GM12875 (cell line): ENCODE measurements around the gene TSPAN4.

ENCODE experiments used
- H3K4me3 ChIP-seq: one replicate; pipeline ENCODE4 v1.5.1; 2011; ENCODE audit warnings: low read depth, low read length, control low read depth
- CTCF ChIP-seq: IDR thresholded peaks from 2 replicates; pipeline ENCODE4 v1.5.1; 2011; ENCODE audit warnings: low read depth, mild to moderate bottlenecking, control low read depth, inconsistent platforms, low read length, moderate library complexity, borderline replicate concordance; ENCODE audit not compliant: insufficient read depth

The TSPAN4 gene

GRCh38 chr11:862081-862661 is 19.5 kb downstream of the TSPAN4 start:
- TF ChIP-seq CTCF: no peak
- no peak overlapping the region for H3K4me3 ChIP-seq

- H3K4me3 ChIP-seq: no peak overlapping the region
- TF ChIP-seq CTCF: no peak
Measured at GRCh38 chr11:862696-863022, 20.0 kb downstream of the TSPAN4 start.

GRCh38 chr11:863023-863909 is 20.6 kb downstream of the TSPAN4 start:
- H3K4me3 ChIP-seq: no peak overlapping the region
- no peak for TF ChIP-seq CTCF

- TF ChIP-seq CTCF: no peak
- H3K4me3 ChIP-seq: no peak overlapping the region
Measured at GRCh38 chr11:863910-864827, 21.5 kb downstream of the TSPAN4 start.

GRCh38 chr11:864898-865297 is 22.2 kb downstream of the TSPAN4 start:
- H3K4me3 ChIP-seq: no peak overlapping the region
- TF ChIP-seq CTCF: no peak

- TF ChIP-seq CTCF: no peak
- H3K4me3 ChIP-seq: no peak overlapping the region
Measured at GRCh38 chr11:865462-866430, 23.1 kb downstream of the TSPAN4 start.
